Transverse colon (tissue), 4 donors: ENCODE data around the gene PASD1.

Source experiments
- EP300 ChIP-seq: sonication (generic); formaldehyde crosslinking; IDR thresholded peaks from one replicate; pipeline ENCODE4 v1.6.1; 2017; ENCODE audit warnings: antibody characterized with exemption, low read depth
- POLR2A ChIP-seq: fragments of 450-650 bp; IDR thresholded peaks from one replicate; pipeline ENCODE4 v1.6.1; 2016; ENCODE audit warnings: antibody characterized with exemption, mild to moderate bottlenecking, moderate library complexity
- POLR2AphosphoS5 ChIP-seq, 3 donors: sonication (generic); formaldehyde crosslinking; IDR thresholded peaks; one replicate each; pipeline ENCODE4 v1.6.1; 2016; ENCODE audit warnings: antibody characterized with exemption in 3 of 3
- TF ChIP-seq, protein P1 (sequence below), 5 experiments: fragments of 200-600 bp in 3 of 5; fragments of 450-650 bp in 2 of 5; sonication (generic) in 3 of 5; IDR thresholded peaks; 1 replicate in 2 of 5; 2 replicates in 3 of 5; pipeline ENCODE4 v1.5.1; 2016 to 2017; ENCODE audit warnings: antibody characterized with exemption in 5 of 5, inconsistent platforms in 3 of 5, mild to moderate bottlenecking in 2 of 5, moderate library complexity in 1 of 5

GRCh38 chrX:151633157-151633556, 69.7 kb downstream of the PASD1 start:
- TF ChIP-seq POLR2AphosphoS5 (IDR thresholded peaks at IDR 0.05): no peak
- no peak for TF ChIP-seq EP300
- TF ChIP-seq, protein P1, sequence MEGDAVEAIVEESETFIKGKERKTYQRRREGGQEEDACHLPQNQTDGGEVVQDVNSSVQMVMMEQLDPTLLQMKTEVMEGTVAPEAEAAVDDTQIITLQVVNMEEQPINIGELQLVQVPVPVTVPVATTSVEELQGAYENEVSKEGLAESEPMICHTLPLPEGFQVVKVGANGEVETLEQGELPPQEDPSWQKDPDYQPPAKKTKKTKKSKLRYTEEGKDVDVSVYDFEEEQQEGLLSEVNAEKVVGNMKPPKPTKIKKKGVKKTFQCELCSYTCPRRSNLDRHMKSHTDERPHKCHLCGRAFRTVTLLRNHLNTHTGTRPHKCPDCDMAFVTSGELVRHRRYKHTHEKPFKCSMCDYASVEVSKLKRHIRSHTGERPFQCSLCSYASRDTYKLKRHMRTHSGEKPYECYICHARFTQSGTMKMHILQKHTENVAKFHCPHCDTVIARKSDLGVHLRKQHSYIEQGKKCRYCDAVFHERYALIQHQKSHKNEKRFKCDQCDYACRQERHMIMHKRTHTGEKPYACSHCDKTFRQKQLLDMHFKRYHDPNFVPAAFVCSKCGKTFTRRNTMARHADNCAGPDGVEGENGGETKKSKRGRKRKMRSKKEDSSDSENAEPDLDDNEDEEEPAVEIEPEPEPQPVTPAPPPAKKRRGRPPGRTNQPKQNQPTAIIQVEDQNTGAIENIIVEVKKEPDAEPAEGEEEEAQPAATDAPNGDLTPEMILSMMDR (IDR thresholded peaks at IDR 0.05): no peak
- TF ChIP-seq POLR2A: no peak
